Measurements from ENCODE around the gene RASGRF2.
"Not testable (repeated sequence)": the region's sequence is repeated elsewhere in the genome, so short reads cannot be mapped to it uniquely, and the experiment has no call there.

RASGRF2 gene

GRCh38 chr5:81021951-81022687 lies 62.0 kb downstream of the RASGRF2 start:
- DNase-seq, result no peak

- DNase-seq, result no peak
These were observed 62.5 kb downstream of the RASGRF2 start for GRCh38 chr5:81022688-81023084.

- DNase-seq, result no peak
These were observed 63.3 kb downstream of the RASGRF2 start for GRCh38 chr5:81023261-81023970.

GRCh38 chr5:81027481-81028058 lies 67.4 kb downstream of the RASGRF2 start:
- no peak for DNase-seq

- DNase-seq, result not testable (repeated sequence)
These were observed 68.7 kb downstream of the RASGRF2 start for GRCh38 chr5:81028888-81029287.

GRCh38 chr5:81029736-81030135 lies 69.6 kb downstream of the RASGRF2 start:
- DNase-seq, result not testable (repeated sequence)

- DNase-seq, result not testable (repeated sequence)
These were observed 70.3 kb downstream of the RASGRF2 start for GRCh38 chr5:81030236-81031034.

- no peak for DNase-seq
These were observed 75.4 kb downstream of the RASGRF2 start for GRCh38 chr5:81035522-81035921.

- no peak for DNase-seq
These were observed 78.3 kb downstream of the RASGRF2 start for GRCh38 chr5:81038495-81038894.

- no peak for DNase-seq
These were observed 84.7 kb downstream of the RASGRF2 start for GRCh38 chr5:81044868-81045267.

- DNase-seq, result no peak
These were observed 85.2 kb downstream of the RASGRF2 start for GRCh38 chr5:81045389-81045807.

GRCh38 chr5:81046041-81046440 lies 85.9 kb downstream of the RASGRF2 start:
- no peak for DNase-seq

GRCh38 chr5:81052325-81052724 lies 92.2 kb downstream of the RASGRF2 start:
- DNase-seq, result no peak

- DNase-seq, result not testable (repeated sequence)
These were observed 93.1 kb downstream of the RASGRF2 start for GRCh38 chr5:81053282-81053681.

GRCh38 chr5:81058121-81058520 lies 98.0 kb downstream of the RASGRF2 start:
- no peak for DNase-seq

- no peak for DNase-seq
These were observed 105.3 kb downstream of the RASGRF2 start for GRCh38 chr5:81065492-81065891.

GRCh38 chr5:81066102-81066501 lies 105.9 kb downstream of the RASGRF2 start:
- DNase-seq, result no peak

- DNase-seq, result no peak
These were observed 107.2 kb downstream of the RASGRF2 start for GRCh38 chr5:81067406-81067805.

GRCh38 chr5:81068063-81068462 lies 107.9 kb downstream of the RASGRF2 start:
- no peak for DNase-seq

- DNase-seq, result no peak
These were observed 108.5 kb downstream of the RASGRF2 start for GRCh38 chr5:81068635-81069034.

GRCh38 chr5:81069990-81070389 lies 109.8 kb downstream of the RASGRF2 start:
- no peak for DNase-seq

GRCh38 chr5:81070571-81071255 lies 110.5 kb downstream of the RASGRF2 start:
- no peak for DNase-seq

GRCh38 chr5:81075041-81075440 lies 114.9 kb downstream of the RASGRF2 start:
- DNase-seq, result no peak

Data from cerebellar nuclear complex (tissue), 1 donor.